ENCODE measurements around the gene TMEM95.
"Not testable (repeated sequence)": the region's sequence is repeated elsewhere in the genome, so short reads cannot be mapped to it uniquely, and the experiment has no call there.

TMEM95 gene

GRCh38 chr17:7323731-7324437 is 31.1 kb upstream of the TMEM95 start:
- DNase-seq (ENCODE audit: low read depth in 2 of 2): peak; percentile 49 to 56

GRCh38 chr17:7324438-7324779 is 30.5 kb upstream of the TMEM95 start:
- DNase-seq (ENCODE audit: low read depth in 2 of 2): no peak

DNA sequence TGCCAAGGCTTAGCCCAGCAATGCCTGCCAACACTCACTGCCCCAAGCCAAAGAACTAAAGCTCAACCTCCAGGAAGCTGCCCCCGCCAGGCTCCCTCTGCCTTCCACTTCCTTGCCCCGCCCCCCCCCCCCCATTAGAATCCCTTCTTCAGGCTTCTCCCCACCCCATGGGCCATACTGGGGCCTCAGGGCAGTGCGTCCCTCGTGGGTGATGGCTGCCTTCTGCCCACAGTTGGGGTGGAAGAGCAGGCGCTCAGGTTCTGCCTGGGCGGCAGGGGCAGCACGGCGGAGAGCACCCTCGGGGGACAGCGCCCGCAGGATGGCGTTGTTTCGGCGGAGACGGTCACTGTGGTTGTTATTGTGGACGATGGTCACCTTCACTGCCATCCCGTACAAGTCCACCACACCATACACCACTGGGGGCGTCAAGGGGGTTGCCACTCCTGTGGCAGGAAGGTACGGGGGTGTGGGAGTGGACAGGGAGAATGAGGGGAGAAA is 29.9 kb upstream of the TMEM95 start:
- DNase-seq (ENCODE audit: low read depth in 2 of 2): no peak

DNA sequence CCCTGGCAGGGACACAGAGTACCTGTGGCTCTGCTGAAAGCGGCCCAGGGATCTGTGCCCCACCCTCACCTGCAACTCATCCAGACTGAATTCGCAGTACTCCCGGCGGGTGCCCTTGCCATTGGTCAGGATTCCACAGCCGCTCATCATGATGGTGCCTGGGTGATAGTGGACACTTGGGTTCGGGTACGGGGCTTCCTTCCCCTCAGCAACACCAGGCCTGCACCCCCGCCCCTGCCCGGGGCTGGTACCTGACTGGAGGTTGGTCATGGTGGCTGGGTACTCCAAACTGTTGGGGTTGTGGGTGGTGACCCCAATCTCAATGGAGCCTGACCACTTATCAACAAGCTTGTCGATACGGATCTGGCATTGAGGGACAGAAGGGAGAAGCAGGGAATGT is 28.8 kb upstream of the TMEM95 start:
- DNase-seq (ENCODE audit: low read depth in 2 of 2): no peak

GRCh38 chr17:7327056-7327455 is 27.9 kb upstream of the TMEM95 start:
- DNase-seq (ENCODE audit: low read depth in 2 of 2): no peak

DNA sequence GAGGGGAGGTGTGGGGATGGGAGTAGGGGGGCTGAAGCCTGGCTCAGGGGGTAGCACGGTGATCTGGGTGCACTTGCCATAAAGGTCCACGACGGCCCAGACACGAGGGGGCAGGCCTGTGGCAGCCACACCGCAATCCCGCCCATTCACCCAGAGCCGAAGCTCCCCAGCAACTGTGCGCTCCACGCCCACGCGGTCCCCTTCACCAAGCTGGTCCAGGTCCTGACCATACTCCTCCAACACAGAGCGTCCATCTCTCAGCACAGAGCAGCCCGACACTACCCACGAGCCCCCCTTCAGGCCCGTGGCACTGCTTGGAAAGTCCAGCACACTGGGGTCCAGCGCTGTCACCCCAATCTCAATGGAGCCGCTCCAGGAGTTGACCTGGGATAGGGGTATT is 27.5 kb upstream of the TMEM95 start:
- no peak for DNase-seq (ENCODE audit: low read depth in 2 of 2)

- DNase-seq (ENCODE audit: low read depth in 2 of 2): no peak
Measured at GRCh38 chr17:7328009-7328408, 26.9 kb upstream of the TMEM95 start.

DNA sequence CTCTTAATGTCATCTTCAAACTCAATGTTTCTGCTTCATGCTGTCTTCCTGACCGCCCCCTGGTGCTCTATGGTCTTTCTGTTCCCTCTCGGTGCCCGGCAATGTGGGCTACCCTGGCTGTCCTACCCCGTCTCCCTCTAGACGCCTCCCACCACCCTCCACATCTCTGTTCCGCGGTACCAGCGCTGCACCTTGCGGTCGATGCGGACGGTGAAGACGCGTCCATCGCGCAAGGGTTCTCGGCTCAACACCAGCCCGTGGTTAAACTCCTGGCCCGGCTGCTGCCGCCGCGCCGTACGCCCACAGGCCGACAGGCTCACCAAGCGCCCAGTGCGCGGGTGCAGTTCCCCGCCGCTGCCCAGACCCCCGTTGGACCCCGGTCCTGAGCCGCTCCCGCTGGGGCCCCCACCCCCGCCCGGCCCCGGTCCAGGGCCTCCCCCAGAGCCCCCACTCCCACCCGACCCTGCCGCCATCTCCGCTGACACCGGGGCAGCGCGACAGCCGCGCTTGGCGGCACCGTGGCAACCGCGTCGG is 26.0 kb upstream of the TMEM95 start, which contains the start of gene NEURL4:
Gene NEURL4 (minus strand): TSS at position 496 of the 534 bp plus-strand sequence. CDS start 23 bp downstream, at position 473.
- no peak for DNase-seq (ENCODE audit: low read depth in 2 of 2)

DNA sequence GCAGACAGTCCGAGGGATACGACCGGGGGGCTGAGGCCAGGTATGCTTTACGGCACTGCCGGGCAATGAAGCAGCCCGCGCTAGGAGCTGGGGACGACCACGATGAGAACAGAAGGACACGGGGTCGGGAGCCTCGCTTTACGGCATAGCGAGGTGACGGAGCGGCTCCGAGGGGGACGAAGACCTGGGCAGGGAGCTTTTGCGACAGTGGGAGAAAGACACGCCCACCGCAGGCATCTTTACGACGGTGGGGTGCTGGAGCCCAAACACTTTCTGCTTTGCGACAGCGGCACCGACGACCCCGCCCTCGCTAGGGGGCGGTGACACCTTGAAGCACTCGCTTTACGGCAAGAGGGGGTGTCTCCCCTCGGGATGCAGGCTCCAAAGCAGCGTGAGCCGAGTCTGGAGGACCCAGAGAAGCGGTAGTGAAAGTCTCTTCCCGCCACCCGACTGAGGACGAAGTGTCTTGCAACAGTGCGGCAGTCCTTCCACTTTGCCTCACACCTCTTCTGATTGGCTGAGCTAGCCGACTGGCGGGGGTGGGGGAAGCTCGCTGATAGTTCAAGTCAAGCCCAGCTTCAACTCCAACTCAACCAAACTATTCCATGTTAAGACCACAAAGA is 25.5 kb upstream of the TMEM95 start:
- peak; percentile 91 to 94 for DNase-seq (ENCODE audit: low read depth in 2 of 2)

DNA sequence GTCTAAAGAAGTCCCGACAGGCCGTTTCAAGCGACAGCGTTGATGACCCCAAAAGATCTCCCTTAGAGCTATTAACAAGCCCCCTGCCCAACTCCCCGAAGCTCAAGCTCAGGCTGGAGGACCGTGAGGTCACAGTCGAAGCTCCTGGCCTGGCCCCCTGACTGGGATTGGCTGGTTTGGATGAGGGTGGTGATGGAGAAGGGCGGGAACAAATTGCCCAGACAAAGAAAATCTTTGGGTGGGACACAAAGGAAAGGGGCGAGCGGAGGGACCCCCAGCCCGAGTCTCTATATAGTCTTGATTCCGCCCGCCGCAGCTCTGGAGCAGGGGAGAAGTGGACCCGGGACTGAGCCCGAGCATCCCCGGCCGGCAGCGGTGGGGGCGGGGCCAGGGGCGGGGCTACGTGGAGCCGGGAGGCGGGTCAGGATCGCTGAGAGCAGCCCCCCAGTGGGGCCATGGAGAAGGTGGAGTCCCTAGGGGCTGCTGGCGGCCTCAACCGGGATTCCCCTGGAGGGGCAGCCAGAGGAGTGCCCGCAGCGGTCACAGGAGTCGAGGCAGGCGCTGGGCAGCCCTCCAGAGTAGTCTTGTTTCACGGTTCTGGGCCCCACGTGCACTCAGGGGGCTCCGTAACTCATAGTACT is 24.8 kb upstream of the TMEM95 start:
- DNase-seq (ENCODE audit: low read depth in 2 of 2): peak; percentile 69 to 75

DNA sequence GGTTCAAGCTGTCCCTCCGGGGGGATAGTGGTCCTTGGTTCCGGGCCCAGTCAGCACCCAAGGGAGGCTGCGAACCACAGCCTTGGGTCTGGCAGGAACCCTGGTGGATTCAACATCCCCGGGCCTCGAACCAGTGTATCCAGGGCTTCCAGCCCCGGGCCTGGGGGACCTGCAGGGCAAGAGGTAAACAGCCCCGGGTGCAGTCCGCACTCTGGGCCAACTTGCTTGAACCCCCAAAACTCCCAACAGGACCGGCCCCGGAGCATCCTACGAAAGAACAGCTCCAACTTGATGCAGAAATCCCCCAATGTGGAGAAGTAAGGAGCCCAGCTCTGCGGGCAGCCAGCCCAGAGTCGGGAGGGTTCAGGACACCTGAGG is 24.3 kb upstream of the TMEM95 start:
- DNase-seq (ENCODE audit: low read depth in 2 of 2): no peak

DNA sequence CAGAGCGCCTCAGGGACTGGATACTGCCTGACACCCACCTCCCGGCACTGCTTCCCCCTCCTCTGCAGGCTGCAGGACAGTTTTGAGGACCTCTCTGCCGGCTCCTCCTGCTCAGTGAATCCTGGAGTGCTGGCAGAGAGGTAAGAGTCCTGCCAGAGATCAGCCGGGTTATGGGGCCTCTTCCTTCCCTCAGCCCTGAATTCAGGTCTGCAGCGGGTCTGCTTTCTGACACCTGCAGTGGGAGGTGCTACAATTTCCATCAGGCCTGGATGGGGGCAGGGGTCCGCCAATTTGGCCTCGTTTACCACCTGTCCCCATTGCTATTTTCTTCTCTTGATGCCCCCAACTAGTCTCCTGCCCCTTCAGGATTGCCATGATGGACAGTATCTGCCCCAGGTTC is 22.8 kb upstream of the TMEM95 start:
- DNase-seq (ENCODE audit: low read depth in 2 of 2): no peak

- not testable (repeated sequence) for DNase-seq (ENCODE audit: low read depth in 2 of 2)
Measured at GRCh38 chr17:7332600-7333069, 22.3 kb upstream of the TMEM95 start.

DNA sequence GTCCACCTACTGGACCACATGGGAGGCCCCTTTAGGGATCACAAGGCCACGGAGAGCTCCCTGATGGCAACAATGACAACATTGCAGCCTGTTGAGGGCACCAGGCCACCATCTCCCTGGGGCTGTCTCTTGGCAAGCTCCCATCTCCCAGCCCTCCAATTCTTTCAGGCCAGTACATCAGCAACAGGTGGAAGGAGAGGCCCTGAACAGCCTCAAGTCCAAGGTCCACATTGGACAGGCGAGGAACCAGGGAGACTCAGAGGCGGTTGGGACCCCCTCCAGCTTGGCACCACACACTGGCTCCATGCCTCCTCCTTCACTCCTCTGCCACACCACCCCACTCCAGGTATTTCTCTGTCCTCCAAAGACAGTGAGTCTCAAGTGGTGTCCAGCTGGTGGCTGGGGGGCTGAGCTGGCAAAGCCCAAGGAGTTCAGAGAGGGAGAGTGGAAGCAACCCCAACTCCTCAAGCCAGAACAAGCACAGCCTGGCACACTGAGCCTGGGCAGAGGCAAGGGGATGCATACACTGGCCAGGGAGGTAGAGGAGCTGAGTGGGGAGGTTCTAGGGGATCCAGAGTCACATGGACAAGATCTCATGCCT is 19.9 kb upstream of the TMEM95 start:
- DNase-seq (ENCODE audit: low read depth in 2 of 2): no peak

DNA sequence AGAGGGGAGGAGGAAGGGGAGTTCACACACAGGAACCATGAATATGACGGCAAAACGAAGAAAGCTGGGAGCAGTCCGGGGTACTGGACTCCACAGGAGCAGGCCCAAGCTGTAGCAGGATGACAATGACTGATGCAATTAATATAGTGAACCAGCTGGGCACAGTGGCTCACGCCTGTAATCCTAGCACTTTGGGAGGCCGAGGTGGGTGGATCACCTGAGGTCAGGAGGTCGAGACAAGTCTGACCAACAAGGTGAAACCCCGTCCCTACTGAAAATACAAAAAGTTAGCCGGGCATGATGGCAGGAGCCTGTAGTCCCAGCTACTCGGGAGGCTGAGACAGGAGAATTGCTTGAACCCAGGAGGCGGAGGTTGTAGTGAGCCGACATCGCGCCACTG is 19.2 kb upstream of the TMEM95 start:
- not testable (repeated sequence) for DNase-seq (ENCODE audit: low read depth in 2 of 2)

GRCh38 chr17:7336240-7337175 is 18.4 kb upstream of the TMEM95 start, which contains the start of gene ACAP1:
Gene ACAP1, plus strand, starts transcription at chr17:7336529. Its CDS starts 206 bp downstream, at chr17:7336735.
- DNase-seq (ENCODE audit: low read depth in 2 of 2): peak; percentile 84 to 89

GRCh38 chr17:7337600-7337999 is 17.4 kb upstream of the TMEM95 start:
- not testable (repeated sequence) for DNase-seq (ENCODE audit: low read depth in 2 of 2)

GRCh38 chr17:7340179-7340578 is 14.8 kb upstream of the TMEM95 start:
- DNase-seq (ENCODE audit: low read depth in 2 of 2): no peak

- DNase-seq (ENCODE audit: low read depth in 2 of 2): no peak
Measured at GRCh38 chr17:7341842-7342241, 13.1 kb upstream of the TMEM95 start.

DNA sequence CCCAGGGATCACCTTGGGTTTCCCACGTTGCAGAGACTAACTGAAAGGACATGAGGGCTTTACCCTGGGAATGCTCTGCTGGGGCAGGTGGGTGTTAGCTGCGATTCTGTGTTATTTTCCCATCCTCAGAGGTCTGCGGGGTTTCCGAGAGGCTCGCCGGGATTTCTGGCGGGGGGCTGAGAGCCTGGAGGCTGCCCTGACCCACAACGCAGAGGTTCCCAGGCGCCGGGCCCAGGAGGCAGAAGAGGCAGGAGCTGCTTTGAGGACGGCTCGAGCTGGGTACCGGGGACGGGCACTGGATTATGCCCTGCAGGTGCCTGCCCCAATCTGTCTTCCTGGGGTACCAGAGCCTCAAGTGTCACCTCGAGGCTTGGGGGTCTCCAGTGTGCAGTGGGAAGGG is 11.7 kb upstream of the TMEM95 start:
- no peak for DNase-seq (ENCODE audit: low read depth in 2 of 2)

All from activated CD4-positive, alpha-beta T cell treated with anti-CD3 and anti-CD28 coated beads for 24 hours (primary cell).